Neuron (in vitro differentiated cells): Measurements from ENCODE around the gene PCSK6.
"Not testable (repeated sequence)": the region's sequence is repeated elsewhere in the genome, so short reads cannot be mapped to it uniquely, and the experiment has no call there.

ENCODE experiments used
- H2AFZ ChIP-seq: one replicate; pipeline ENCODE4 v1.6.1; 2013; ENCODE audit warnings: low read depth, mild to moderate bottlenecking, inconsistent platforms, low read length, moderate library complexity
- H3K27me3 ChIP-seq: one replicate; pipeline ENCODE4 v1.6.1; 2013; ENCODE audit warnings: low read length; ENCODE audit not compliant: insufficient read depth
- H3K36me3 ChIP-seq: one replicate; pipeline ENCODE4 v1.6.1; 2013; ENCODE audit warnings: low read length; ENCODE audit not compliant: insufficient read depth
- H3K4me1 ChIP-seq: one replicate; pipeline ENCODE4 v1.6.1; 2013; ENCODE audit warnings: low read length; ENCODE audit not compliant: insufficient read depth
- H3K4me3 ChIP-seq: 2 replicates; pipeline ENCODE4 v1.5.1; 2013; ENCODE audit warnings: mild to moderate bottlenecking, low read length, moderate library complexity
- H3K9me3 ChIP-seq: one replicate; pipeline ENCODE4 v1.6.1; 2013; ENCODE audit warnings: low read length

PCSK6 gene

GRCh38 chr15:101416475-101416874 is 73.0 kb downstream of the PCSK6 start:
- not testable (repeated sequence) for H2AFZ ChIP-seq, H3K36me3 ChIP-seq, H3K9me3 ChIP-seq, H3K4me3 ChIP-seq, H3K27me3 ChIP-seq, H3K4me1 ChIP-seq

DNA sequence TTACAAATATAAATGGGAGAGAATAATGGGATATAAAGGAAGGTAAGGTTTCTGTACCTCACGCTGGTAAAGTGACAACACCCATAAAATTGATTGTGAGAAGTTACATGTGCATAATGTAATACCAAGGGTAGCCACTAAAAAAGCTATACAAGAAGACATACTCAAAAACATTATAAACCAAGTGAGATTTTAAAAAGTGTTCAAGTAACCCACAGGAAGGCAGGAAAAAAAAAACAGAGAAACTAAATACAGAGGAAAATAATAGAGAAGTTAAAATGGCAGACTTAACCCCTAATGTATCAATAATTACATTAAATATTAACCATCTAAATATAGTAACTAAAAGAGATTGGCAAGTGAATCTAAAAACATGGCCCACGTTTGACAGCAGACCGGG is 76.3 kb downstream of the PCSK6 start:
- no peaks in the 10 kb centered on the region for H3K36me3 ChIP-seq
- no peak overlapping the region for H2AFZ ChIP-seq
- H3K4me3 ChIP-seq: no peak overlapping the region
- H3K9me3 ChIP-seq: no peaks in the 10 kb centered on the region
- H3K4me1 ChIP-seq: no peaks in the 10 kb centered on the region
- H3K27me3 ChIP-seq: no peaks in the 10 kb centered on the region

DNA sequence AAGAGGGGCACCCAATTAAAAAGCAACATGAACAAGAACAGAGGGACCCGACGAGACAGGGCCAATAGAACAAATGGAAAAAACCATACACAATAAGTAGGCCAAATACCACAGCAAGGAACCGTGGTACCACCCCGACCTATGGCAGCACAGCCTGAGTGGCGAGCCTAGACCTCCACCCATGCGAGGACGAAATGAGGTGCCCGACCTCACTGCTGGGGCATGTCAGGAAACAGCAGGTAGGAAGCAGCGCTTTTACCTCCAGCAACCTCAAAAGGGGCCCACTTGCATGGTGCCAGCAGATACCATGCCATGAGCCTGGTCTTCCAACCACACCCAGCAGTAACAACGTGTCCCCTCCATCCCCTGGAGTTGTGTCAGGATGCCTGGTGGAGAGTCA is 77.9 kb downstream of the PCSK6 start:
- Histone ChIP-seq H3K4me1 (no peaks in the 10 kb centered on the region), H3K9me3 (no peaks in the 10 kb centered on the region), H3K4me3 (no peak overlapping the region), H2AFZ (no peak overlapping the region), H3K36me3 (no peaks in the 10 kb centered on the region), H3K27me3 (no peaks in the 10 kb centered on the region)

DNA sequence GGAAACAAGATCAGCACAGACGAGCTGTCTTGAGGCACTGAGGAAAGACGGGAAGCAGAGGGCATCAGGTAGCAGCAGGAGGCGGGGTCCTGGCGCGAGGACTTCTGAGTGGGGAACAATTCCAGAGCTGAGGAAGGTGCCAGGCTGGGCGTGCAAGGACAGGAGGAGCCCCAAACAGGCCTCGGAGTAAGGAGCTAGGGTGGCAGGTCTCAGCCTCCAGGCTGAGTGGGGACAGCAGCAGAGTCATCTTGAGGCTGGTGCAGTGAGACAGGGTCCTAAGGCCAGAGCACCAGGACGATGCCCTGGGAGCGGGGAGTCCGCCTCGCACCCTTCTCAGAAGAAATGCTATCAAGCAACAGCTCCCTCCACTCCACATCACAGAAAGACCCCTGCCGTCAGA is 78.4 kb downstream of the PCSK6 start:
- H2AFZ ChIP-seq: no peak overlapping the region
- H3K27me3 ChIP-seq: no peaks in the 10 kb centered on the region
- H3K4me1 ChIP-seq: no peaks in the 10 kb centered on the region
- H3K9me3 ChIP-seq: no peaks in the 10 kb centered on the region
- no peaks in the 10 kb centered on the region for H3K36me3 ChIP-seq
- no peak overlapping the region for H3K4me3 ChIP-seq

GRCh38 chr15:101410612-101411011 is 78.9 kb downstream of the PCSK6 start:
- Histone ChIP-seq H3K36me3 (no peaks in the 10 kb centered on the region), H2AFZ (no peak overlapping the region), H3K27me3 (no peaks in the 10 kb centered on the region), H3K4me3 (no peak overlapping the region), H3K4me1 (no peaks in the 10 kb centered on the region), H3K9me3 (no peaks in the 10 kb centered on the region)

DNA sequence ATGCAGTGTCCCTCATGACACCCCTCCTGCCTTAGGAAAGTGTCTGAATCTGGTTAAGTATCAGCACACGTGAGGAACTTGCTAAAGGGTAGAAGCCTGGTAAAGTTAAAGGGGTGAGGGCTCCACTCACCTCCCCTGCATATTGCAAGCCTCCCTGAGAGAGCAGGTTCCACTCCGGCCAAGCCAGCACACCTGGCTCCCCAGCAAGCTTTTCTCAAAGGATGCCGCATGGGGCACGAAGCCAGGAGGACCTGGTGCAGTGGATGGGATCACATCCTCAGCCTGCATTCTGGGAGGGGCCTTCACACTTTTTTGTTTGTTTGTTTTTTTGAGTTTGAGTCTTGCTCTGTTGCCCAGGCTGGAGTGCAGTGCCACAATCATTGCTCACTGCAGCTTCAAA is 79.9 kb downstream of the PCSK6 start:
- H3K4me3 ChIP-seq: no peak overlapping the region
- H3K27me3 ChIP-seq: no peaks in the 10 kb centered on the region
- H3K9me3 ChIP-seq: no peaks in the 10 kb centered on the region
- no peaks in the 10 kb centered on the region for H3K4me1 ChIP-seq
- H3K36me3 ChIP-seq: no peaks in the 10 kb centered on the region
- H2AFZ ChIP-seq: no peak overlapping the region

DNA sequence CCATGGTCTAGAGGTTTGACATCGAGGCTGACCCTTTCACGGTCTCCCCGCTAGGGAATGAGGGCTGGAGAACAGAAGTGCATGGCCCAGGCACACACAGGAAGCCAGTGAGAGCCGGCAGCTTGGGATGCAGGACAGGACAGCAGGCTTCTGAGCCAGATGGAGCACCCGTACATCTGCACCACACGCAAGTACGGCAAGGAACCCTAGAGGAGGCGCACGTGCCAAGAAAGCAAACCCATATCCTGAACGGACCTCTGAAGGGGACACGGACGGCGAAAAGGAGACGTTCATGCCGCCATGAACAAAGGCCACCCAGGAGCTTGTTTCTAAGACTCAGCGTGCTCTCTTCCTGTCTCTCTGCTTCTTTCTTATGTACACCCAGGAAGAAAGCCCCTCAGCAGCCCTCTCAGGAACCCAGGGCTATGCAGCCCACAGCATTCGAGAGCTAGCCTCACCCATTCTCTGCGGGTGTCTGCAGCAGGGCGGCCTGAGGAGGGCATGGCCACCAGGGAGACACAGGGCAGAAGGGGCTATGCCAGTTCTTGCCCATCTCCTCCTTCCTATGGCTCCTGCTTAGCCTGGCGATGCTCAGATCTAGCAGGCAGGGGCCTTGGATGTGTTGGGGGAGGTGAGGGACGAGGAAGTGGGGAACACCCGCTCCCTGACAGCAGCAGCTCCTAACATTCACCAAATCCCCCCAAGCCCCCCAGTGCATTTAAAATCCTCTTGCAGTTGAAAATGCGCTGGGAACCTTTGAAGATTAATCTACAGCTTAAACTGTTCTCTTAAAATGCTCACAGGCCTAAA is 81.3 kb downstream of the PCSK6 start:
- H3K4me1 ChIP-seq: no peaks in the 10 kb centered on the region
- H2AFZ ChIP-seq: no peak overlapping the region
- no peak overlapping the region for H3K4me3 ChIP-seq
- H3K27me3 ChIP-seq: no peaks in the 10 kb centered on the region
- no peaks in the 10 kb centered on the region for H3K9me3 ChIP-seq
- no peaks in the 10 kb centered on the region for H3K36me3 ChIP-seq

GRCh38 chr15:101407439-101407838 is 82.1 kb downstream of the PCSK6 start:
- no peaks in the 10 kb centered on the region for H3K9me3 ChIP-seq
- H2AFZ ChIP-seq: no peak overlapping the region
- H3K36me3 ChIP-seq: no peaks in the 10 kb centered on the region
- H3K27me3 ChIP-seq: no peaks in the 10 kb centered on the region
- no peaks in the 10 kb centered on the region for H3K4me1 ChIP-seq
- no peak overlapping the region for H3K4me3 ChIP-seq

DNA sequence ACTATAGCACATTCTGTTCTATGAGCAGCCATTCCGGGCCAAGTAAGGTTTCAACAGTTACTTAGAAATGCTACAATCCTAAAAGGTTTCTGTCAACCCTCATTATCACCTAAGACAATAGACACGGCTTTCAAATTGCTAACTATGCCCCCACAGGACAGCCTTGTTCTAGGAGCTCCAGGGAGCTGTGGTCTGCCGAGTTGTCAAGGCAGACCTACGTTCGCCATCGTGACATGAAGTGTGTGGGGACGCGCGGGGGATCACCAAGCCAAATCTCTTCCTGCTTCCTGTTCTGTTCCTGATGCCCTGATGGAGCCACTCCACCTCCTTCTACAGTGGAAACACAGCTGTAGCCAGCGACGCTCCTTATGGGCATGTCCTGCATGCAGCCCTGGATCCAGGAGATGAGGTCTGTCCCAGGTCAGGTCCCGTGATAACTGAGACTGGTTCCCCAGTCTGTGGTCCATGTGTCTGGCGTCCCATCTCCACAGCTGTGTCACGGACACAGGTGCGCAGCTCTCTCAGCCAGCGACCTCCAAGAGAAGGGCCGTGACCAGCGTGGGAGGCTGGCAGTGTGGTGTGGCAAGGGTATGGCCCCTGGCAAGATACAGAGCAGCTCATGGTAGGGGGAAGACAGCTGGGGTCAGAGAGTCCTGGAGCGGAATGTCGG is 82.8 kb downstream of the PCSK6 start:
- no peaks in the 10 kb centered on the region for H3K9me3 ChIP-seq
- no peak overlapping the region for H3K4me3 ChIP-seq
- H3K36me3 ChIP-seq: no peaks in the 10 kb centered on the region
- no peaks in the 10 kb centered on the region for H3K4me1 ChIP-seq
- no peak overlapping the region for H2AFZ ChIP-seq
- no peaks in the 10 kb centered on the region for H3K27me3 ChIP-seq

GRCh38 chr15:101406036-101406435 is 83.5 kb downstream of the PCSK6 start:
- no peak overlapping the region for H2AFZ ChIP-seq
- no peaks in the 10 kb centered on the region for H3K4me1 ChIP-seq
- no peaks in the 10 kb centered on the region for H3K36me3 ChIP-seq
- H3K9me3 ChIP-seq: peaks cover 5% of the 10 kb centered on the region
- H3K27me3 ChIP-seq: no peaks in the 10 kb centered on the region
- H3K4me3 ChIP-seq: no peak overlapping the region

DNA sequence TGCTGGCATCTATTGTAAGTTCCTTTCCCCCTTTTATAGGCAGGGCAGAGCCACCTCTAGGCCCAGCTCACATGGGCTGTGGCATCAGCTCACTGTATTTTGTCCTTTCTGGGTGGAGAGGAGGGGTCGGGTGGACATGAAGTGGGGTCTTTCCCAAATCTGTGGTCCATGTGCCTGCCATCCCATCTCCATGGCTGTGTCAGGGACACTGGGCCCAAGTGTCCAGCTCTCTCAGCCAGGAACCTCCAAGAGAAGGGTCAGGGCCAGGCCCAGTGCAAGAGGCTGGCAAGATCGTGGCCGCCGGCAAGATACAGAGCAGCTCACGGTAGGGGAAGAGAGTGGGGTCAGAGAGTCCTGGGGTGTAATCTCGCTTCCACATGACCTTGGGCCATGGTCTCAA is 85.3 kb downstream of the PCSK6 start:
- no peak overlapping the region for H3K4me3 ChIP-seq
- no peak overlapping the region for H2AFZ ChIP-seq
- H3K4me1 ChIP-seq: no peaks in the 10 kb centered on the region
- H3K9me3 ChIP-seq: peaks cover 5% of the 10 kb centered on the region
- no peaks in the 10 kb centered on the region for H3K27me3 ChIP-seq
- no peaks in the 10 kb centered on the region for H3K36me3 ChIP-seq

GRCh38 chr15:101402883-101403282 is 86.6 kb downstream of the PCSK6 start:
- not testable (repeated sequence) for H3K4me3 ChIP-seq, H3K36me3 ChIP-seq, H2AFZ ChIP-seq, H3K9me3 ChIP-seq, H3K27me3 ChIP-seq, H3K4me1 ChIP-seq

- H2AFZ ChIP-seq: no peak overlapping the region
- H3K9me3 ChIP-seq: peaks cover 5% of the 10 kb centered on the region
- no peaks in the 10 kb centered on the region for H3K4me1 ChIP-seq
- H3K36me3 ChIP-seq: no peaks in the 10 kb centered on the region
- no peak overlapping the region for H3K4me3 ChIP-seq
- H3K27me3 ChIP-seq: no peaks in the 10 kb centered on the region
Observed at GRCh38 chr15:101401286-101401685, 88.2 kb downstream of the PCSK6 start.

DNA sequence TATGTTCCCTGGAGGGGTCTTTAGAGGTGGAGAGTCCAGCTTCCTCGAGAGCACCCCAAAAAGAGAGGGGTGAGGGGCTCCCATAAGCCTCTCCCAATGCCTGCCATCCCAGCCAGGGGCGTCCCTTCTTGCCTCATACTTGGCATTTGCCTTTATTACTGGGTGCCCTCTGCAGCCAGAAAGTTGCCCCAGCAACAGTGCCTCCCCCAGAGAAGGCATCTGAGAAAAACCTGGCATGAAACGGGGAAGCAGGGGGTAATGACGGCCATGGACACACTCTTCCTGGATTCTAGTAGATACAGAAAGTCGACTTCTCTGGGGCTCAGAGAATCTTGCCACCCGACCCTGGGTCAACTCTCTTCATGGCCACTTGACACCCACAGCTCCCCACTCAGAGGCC is 90.1 kb downstream of the PCSK6 start:
- Histone ChIP-seq H3K4me1 (no peaks in the 10 kb centered on the region), H3K36me3 (no peaks in the 10 kb centered on the region), H3K27me3 (no peaks in the 10 kb centered on the region)

More for the DNA sequence above, 90.1 kb downstream of the PCSK6 start:
- Histone ChIP-seq H2AFZ (no peak overlapping the region), H3K9me3 (peaks cover 5% of the 10 kb centered on the region), H3K4me3 (no peak overlapping the region)
